Right hindlimb (tissue), 1 donor: Measurements from ENCODE around the gene MBOAT2.

Experiments used
- DNase-seq: peaks from one replicate; pipeline ENCODE4 v3.0.0-alpha.2; 2018

Gene MBOAT2

DNA sequence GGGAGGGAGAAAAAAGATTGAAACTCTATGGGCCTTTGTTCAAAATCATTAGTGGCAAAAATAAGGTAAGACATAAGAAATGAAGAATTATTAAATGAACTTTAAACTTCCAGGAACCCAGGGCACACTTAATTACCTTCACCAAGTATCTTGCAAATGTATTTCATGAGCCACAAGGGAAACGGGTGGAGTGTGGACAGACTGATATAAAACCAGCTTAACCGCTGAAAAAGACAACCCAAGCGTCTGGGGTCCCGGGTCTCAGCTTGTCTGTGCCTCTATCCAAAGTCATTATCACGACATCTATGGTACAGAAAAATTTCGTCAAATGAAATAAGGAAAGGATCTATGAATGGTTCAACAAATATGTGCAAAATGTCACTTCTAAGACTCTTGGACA, 13.9 kb upstream of the MBOAT2 start:
- no peak for DNase-seq

DNA sequence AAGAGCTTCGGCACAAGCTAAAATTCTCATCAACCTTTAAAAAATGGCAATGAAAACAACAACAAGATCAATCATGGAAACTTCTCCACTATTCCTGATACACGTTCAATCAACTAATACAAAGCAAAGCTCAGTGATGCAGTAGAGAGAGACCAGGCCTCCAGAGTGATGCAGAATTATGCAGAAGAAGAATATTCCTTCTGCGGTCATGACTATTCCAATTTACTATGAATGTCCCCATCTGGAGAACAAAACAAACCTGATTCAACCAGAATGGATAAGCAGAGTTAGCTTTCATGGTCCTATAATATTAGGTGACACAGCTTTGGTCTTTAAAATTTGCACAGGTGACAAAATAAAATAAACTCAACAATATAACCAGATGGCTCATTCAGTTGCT, 12.5 kb upstream of the MBOAT2 start:
- DNase-seq = no peak

DNA sequence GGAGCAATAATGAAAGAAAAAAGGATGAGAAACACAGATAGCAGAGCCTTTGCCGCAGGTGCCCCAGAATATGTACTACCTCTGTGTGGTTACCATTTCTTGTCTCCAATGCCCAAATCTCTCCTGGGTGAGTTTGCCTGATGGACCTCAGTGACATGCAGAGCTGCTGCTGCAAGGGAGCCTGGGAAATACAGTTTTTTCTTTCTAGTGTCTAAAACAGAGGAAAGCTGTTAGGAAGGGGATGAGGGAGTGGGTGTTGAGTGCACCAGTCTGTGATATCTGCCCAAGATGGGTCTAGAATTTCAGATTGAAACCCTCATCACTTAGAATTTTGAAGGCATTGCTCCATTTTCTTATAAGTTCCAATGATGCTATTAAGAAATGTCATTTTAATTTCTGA, 9.9 kb upstream of the MBOAT2 start:
- no peak for DNase-seq

DNA sequence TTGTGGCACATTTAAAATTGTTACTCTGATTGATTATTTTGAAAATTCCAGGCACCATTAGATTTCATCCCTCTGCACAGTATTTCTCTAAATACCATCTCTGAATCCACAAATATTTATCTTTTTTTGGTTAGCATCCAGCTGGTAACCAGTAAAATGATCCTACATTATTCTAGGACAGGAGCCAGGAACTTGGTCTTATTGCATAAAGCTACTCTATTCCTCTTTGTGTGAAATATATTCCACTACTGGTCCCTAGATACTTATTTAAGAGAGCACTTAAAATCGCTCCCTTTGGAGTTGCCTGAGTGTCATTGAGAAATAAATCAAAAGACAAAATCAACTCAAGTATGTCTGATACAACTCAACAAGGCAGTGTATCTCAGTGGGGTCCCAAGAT, 7.4 kb upstream of the MBOAT2 start:
- DNase-seq = no peak

DNA sequence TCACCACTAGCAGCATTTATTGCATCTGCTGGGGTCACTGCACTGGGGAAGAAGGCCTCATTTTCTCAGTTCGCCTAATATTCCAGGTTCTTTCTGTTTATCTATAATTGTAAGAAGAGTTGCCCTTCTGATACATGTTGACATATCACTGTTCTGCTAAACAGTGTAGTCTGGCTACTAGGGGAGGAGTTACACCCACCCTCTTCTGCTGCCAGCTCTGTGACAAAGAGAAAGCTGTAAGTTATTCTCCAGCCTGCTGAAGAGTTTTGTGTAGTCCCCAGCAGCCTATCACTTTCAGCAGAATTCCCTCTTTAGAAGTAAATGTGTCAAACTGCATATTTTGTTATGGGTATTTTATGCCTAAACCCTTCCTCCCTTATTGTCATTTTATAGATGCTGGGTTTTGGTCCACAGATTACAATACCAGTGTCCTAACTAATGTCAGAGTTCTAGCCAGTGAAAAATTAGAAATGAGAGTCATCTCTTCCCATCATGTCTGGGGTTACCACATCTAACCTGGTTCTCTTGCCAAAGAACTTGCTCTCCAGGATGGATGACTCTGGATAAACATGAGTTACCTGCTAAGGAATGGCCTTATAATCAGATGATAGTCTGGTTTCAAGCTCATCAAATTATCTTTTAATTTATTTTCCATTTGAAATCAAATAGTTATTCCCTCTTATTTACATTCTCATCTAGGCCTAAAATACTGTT, 5.6 kb upstream of the MBOAT2 start:
- no peak for DNase-seq

DNA sequence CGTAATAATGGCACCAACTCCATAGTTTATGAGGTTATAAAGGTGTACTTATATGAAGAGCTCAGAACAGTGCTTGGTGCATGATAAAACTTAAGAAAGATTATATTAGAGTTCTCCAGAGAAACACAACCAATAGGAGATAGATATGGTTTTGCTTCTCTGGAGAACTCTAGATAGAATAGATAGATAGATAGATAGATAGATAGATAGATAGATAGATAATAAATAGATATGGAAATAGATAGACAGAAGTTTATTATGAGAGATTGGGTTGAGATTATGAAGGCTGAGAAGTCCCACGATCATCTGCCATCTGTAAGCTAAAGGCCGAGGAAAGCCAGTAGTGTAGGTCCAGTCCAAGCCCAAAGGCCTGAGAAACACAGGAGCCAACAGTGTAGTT, 2.9 kb upstream of the MBOAT2 start:
- DNase-seq = no peak

DNA sequence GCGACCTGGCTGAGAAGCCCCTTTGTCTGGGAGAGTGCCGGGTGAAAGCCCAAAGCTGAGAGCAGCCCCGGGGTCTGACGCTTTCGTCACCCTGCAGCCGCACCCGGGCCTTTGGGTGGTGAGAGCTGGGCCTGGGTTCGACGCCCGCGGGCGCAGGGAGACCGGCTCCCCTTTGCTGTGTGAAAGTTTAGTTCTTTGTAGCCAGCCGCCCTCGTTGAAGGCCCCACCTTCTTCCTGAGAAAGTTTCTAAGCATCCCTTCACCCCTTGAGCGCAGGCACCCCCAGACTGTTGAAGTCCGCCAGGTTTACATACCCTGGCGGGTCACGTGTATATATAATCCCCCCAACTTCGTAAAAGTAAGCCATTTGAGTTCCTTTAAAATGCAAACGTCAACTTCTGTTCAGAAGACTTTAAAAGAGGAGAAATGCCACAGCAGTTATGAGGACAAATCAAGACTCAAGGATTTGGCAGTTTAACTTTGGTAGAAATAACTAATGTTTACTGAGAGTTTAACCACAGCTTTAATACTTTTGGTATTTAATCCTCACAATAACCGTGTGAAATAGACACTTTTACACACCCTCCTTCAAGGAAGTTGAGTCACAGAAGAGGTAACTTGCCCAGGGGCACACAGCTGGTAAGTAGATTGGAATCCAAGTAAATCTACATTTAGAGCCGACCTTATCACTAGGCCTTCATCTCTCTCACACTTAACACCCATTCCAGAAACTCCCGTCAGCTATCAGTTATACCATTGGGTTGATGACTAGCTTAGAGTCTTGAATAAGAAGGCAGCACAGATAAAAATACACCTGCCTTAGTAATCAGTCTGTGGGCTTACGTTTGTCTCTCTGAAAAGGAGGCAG, 1.1 kb upstream of the MBOAT2 start:
- no peak for DNase-seq

DNA sequence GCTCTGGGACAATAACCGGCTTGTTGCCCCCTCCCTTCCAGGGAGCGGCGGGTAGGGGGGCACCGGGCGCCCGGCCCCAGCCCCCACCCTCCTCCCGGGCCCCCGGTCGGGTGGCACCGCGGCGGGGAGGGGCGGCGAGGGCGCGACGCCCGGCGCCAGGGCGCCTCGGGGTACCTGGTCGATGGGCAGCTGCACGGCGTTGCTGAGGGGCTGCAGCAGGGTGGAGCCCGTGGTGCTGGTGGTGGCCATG, 193 bp downstream of the MBOAT2 start:
- DNase-seq = no peak

DNA sequence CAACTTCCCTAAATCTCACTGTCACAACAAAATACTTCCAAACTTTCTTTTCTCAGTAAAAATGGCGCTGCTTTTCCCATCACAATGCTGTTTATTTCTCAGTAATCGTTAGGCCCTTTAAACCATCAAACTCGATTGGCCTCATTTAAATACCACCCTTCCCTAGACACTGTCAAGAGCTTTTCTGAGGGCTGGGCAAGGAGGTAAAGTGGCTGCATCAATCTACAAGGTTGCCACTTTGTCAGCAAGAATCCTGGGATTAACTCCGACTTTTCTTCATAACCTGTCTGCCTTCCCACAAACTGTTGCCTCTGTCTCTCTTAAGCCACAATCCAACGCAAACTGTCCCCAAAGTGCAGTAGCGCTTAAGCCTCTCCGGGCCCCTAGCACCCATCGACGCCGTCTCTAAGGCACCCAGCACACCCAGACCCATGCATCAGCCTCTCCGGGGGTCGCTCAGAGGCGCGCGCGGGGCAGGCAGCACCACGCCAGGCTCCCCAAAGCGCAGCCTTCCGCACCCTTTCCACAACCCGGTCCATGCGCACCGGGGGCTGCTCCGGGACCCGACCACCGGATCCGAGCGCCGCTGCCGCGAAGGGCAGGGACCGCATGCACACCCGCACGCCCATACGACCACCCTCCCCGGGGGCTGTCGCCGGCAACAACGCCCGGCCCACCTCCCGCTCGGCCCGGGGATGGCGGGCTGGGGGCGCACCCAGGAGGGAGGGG, 683 bp downstream of the MBOAT2 start:
- peak; percentile 45 for DNase-seq

DNA sequence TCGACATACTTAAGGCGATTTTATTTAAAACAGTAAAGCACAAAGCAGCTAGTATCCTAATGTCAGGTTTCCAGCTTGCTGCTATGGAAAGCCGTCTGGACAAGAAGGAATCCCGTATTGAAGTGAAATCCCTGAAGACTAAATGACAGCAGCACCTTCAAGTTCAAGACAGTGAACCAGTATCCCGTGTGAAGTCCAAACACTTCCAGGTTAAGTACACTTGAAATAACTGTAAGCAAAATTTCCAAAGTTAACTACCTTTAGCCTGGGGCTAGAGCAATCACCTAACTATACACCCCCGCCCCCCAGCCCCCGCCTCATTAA, 1.2 kb downstream of the MBOAT2 start:
- DNase-seq = no peak

DNA sequence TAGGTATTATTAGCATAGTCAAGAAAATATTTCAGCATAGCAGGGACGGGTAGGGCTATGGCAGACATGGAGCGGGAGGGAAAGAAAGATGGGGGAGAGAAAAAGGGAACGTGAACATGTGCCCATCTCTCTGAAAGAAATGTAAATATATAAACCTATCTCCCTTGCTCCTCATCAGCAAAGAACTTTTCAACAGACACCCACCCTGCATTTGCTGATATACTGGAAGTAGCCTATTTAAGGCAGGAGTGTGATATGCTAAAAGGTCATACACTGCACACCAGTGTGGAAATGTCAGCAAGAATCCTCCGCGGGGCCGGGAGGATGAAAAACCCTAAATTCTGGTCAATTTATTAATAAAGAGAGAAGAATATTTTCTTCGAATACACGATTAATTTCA, 1.7 kb downstream of the MBOAT2 start:
- no peak for DNase-seq

DNA sequence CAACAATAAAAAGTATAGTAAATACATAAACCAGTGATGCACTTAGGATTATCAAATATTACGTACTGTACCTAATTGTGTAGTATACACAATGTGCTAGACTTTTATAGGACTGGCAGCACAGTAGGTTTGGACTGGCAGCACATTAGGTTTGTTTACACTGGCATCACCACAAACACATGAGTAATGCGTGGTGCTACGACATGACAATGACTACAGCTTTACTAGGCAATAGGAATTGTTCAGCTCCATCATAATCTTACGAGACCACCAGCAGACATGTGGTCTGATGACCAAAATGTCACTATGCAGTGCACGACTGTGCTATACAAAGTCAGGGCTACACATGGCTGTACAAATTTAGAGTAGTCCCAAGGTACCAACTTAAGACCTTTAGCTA, 2.3 kb downstream of the MBOAT2 start:
- no peak for DNase-seq

DNA sequence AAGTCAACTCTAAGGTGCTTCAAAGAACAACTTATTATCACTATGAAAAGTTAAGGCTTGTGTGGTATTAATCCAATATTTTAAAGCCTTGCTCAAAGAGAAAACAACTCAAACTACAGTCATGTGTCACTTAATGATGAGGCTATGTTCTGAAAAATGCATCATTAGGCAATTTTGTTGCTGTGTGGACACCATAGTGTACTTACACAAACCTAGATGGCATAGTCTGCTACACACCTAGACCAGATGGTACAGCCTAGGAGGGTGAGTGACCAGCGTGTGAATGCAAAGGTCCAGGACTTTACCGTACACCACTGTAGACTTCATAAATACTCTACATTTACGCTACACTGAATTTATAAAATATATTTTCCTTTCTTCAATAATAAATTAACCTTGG, 3.0 kb downstream of the MBOAT2 start:
- DNase-seq = no peak

DNA sequence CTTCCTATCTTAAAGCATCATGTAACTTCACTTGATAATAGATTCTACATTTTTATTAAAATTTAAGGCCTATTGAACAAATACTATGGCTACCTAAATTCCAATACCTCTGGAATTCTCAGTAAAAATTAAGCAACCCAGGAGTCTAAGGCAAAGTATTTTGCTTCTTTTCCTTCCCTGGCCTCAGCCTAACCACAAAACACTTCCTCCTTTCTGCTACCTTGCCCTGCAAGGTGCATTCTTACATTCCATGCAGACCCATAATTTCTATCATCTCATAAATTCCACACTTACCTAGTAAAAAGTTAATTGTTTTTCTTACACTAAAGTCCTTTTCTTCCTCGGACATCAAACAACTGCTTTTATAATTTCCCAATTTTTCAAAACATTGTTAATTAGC, 3.7 kb downstream of the MBOAT2 start:
- no peak for DNase-seq

DNA sequence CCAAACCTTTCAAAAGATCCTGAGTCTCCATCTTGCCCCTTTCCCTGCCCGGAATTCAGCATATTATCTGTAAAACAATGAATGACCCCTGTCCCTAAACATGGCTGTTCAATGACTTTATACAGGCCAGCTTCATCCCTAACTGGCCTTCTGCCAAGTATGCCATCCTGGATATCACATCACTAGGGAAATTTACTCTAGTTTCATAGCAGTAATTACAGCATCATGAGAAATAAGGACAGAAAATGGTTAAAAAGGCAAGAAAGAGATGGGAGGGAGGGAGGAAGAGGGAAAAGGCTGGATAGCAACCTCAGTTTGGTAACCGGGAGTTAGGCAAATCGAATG, 4.4 kb downstream of the MBOAT2 start:
- no peak for DNase-seq

DNA sequence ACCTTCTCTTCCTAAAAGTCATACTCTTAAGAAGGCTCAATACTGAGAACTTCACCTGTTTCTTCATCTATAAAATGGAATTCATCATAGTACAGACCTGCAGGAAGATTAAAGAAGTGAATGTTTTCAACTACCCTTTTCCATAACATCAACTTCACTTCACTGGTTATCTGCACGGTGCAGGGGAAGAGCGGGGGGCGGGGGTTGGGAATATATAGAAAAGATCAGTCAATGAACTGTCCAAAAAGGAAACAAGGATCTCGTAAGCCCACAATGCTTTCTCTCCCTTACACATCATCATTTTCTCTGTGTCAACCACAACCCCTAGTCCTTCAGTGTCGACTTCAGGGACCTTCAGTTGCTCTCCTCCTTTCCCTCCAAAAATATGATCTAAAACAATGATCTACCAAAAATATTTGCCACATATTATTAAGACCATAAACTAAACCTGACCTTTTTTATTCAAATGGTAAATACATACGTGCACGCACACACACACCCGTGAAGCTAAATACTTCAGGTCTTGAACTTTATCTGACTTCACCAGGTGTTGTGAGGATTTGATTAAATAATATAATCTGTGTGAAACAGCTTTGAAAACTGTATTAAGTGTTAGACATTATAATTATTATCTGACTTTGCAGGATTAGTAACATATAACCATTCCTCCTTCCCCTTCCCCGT, 4.9 kb downstream of the MBOAT2 start:
- no peak for DNase-seq

DNA sequence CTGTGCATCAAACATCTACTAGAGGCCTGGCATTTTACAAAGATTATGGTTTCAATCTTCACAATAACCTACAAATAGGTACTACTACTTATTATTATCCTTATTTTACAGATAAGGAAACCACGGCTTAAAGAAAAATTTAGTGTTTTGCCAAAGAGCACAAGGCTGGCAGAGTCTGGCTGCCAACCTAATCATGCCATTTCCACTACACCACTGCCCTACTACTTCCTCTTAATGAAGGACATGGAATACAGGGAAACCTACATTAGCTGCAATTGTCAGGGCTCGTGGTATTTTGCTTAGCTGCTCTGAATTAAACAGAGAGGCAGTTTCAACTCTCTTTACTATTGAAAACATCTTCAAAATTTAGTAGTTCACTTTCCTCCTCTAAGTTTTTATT, 5.9 kb downstream of the MBOAT2 start:
- DNase-seq = no peak

DNA sequence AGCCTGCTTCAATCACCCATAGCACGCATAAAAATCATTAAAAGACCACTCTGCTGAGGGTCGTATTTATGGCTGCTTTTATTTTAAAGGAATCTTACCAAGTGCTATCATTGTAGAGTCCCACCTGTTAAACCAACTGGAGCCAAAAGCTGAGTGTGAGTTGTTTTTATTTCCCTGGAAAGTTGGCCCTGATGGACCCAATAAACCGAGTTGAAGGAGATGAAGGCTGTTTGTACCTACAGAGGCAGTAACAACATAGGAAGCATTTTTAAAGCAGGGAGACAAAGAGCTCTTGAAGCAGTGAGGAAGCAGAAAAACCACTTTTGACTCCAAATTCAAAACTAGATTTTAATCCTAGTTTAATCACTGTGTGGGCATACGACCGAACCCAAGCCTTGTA, 6.4 kb downstream of the MBOAT2 start:
- no peak for DNase-seq

DNA sequence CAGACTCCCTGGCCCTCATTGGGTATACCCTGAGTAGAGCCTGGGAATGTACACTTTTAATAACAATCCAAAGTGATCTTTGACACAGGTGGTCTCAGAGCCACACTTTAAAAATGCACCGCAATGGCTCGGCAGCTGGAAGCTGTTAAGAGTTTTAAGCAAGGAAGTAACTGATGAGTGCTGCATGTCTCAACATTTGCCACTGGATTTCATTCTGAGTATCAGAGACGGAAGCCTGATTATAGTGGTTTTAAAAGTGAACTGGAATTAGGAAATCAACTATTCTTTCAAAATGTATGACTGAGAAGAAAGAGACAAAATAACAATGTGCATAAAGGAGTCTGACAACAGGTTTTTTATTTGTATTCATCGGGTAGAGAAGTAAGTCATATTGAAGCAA, 7.5 kb downstream of the MBOAT2 start:
- DNase-seq = no peak

DNA sequence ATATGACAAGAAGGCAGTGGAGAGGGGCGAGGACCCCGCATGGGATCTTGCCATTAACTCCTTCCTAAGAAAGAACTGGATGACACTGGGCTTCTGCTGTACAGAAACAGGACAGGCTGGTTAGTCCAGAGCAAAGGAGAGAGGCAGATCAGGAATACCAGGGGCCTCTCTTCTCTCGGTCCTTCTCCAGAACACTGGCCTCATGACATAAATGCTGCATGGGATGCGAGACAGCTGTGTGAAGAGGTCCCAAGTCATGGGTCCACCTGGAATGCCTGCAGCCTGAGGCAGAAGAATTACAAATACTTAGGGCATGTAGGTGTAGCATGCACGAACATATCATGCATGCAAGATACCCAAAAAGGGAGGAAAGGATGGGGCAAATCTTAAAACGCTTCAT, 9.1 kb downstream of the MBOAT2 start:
- no peak for DNase-seq

DNA sequence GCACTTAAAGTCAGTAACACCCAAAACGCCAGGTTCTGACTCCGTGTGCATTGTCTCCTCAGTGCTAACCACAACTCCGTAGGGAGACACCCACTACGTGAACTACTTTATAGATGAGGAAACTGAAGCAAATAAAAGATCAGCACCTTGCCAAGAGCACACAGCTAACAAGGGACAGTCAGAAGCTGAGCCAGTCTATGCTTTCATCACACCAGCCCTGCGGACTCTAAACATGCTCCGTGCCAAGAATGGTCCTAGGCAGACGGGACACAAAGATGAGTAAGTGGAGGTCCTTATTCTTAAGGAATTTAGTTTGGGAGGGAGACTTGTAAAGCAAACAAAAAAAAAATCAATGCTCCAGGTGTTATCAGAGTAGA, 9.6 kb downstream of the MBOAT2 start:
- no peak for DNase-seq

DNA sequence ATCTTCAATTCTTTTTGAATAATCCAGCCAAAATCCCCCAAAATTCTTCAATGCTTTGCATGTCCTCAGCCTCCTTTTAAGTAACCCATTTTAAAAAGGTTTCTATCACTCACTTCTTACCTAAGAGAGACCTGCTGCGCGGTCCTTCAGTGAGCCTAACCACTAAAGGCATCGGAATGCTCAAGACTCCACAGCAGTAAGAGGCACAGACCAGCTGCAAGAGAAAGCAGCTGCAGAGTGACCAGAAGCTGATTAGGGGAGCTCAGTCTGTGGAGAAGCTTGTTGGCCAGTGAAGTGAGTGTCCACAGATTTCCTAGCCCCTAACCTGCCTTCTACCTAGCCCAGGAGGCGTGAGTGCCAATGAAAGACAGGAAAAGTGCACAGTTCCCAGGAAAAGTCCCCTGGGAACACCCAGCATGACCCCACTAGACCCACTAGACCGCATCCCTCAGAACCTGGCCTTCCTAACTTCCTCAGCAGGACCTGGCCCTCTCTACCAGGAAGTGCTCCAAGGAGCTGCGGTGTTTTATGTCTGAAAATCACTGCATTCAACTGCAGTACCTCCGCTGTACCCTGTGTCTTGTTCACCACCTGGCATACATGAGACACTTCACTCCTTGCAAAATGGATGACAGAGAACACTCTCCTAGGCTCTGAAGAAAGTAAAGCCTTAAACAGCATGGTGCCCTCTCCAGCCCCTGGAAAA, 10.1 kb downstream of the MBOAT2 start:
- DNase-seq = no peak

DNA sequence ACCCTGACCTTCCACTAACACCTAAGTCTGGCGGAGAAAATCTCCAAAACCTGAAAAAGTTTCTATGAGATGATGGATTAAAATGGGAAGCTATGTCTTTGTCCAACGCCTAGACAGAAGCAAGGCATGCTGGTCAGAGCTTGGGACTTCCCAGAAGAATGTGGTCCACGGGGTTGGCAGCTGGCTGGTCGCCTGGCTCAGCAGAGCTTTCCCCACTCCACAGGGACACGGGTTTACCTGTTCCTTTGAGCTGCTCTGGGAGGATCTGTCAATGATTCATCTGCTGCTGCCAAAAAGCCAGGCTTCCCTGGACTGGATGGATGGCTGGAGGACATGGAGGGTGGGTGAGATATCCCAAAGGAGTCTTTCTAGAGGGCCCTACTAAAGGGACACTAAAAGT, 10.8 kb downstream of the MBOAT2 start:
- DNase-seq = no peak
